OCI-LY3 (cell line): ENCODE data around the gene AGPAT4.

Experiments used
- CTCF ChIP-seq: fragments of 200-600, 300-600 bp; sonication (generic); IDR thresholded peaks from 2 replicates; pipeline ENCODE4 v1.5.1; 2014; ENCODE audit warnings: antibody characterized with exemption, low read length, low read depth
- EZH2phosphoT487 ChIP-seq: fragments of 200-600 bp; shearing (Covaris generic); IDR thresholded peaks from 2 replicates; pipeline ENCODE4 v1.6.1; 2018; ENCODE audit warnings: antibody characterized with exemption, mixed run types, low read depth

DNA sequence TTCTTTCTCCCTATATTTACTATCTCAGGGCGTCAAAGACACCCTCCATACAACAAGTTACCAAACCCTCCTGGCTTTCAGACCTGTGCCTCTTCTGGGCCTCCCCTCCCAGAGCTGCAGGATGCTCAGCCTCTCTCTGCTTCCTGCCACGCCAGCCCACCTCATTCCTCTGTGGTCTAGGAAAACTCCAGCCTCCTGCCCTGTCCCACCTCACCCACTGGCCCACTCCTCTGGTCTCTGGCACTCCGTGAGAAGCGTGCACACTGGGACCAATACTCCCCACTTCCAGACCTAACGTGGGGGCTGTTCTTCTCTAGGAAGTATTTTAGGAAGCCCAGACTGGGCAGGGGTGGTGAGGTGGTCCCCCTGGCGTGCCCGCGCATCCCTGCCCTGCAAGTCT is 9.7 kb downstream of the AGPAT4 start:
- TF ChIP-seq CTCF (no peak), EZH2phosphoT487 (no peak)
